Activated gamma-delta T cell treated with anti-CD3 and anti-CD28 coated beads, Interleukin-2, amount 50 U/mL, for 16 hours (primary cell): Measurements from ENCODE around the gene SLC25A4.
"Not testable (repeated sequence)": the region's sequence is repeated elsewhere in the genome, so short reads cannot be mapped to it uniquely, and the experiment has no call there.

Experiments used
- DNase-seq: peaks from one replicate; pipeline ENCODE4 v3.0.0-alpha.2; 2020; ENCODE audit warnings: low read depth

Gene SLC25A4

GRCh38 chr4:185142912-185143600 lies at the start of gene SLC25A4:
SLC25A4 (plus strand) TSS chr4:185143266; CDS start chr4:185143373, 107 bp downstream.
- peak; percentile 74 for DNase-seq

DNA sequence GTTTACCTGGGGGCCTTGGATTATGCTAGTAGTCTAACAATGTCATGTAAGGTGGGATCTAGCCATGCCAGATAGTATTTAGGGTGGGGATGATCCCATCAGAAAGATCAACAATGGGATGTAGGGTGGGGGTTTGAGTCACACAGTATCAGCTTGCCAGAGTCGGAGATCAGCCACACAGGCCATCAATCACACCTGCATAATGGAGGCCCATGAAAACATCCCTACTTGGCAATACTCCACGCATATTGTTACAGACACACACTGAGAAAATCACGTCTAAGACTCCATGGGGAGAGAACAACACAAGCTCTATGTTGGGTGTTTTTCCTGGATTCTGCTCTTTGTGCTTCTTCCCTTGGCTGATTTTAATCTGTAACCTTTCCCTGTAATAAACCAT lies 49.5 kb upstream of the SLC25A4 start:
- DNase-seq, result no peak

DNA sequence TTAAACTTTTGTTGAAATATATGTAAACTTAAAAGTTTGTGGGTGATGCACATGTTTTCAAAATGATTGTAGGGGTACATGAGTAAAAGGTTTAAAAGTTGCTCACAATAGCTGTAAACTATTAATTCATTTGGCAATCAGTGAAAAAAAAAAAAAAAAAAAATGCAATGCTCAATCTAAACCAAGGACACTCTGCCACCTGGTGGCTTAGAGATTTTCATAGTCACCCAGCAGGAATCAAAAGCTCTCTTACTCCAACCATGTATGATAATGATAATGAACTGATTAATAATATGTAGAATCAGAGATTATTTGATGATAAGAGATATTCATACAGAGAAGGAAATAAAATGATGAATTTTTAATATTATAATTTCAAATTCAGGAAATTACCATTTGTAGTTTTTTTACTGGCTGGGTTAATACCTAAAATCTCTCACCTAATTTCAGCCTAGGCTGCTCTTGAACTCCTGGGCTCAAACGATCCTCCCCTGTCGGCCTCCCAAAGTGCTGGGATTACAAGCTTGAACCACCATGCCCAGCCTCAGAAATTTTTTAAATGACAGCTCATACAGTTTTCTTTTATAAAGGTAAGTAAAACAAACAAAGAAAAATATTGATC lies 46.9 kb upstream of the SLC25A4 start:
- DNase-seq, result no peak

- no peak for DNase-seq
Observed at GRCh38 chr4:185098474-185098873, 44.6 kb upstream of the SLC25A4 start.

GRCh38 chr4:185099024-185099682 lies 43.9 kb upstream of the SLC25A4 start:
- no peak for DNase-seq

- no peak for DNase-seq
Observed at GRCh38 chr4:185099940-185100339, 43.1 kb upstream of the SLC25A4 start.

DNA sequence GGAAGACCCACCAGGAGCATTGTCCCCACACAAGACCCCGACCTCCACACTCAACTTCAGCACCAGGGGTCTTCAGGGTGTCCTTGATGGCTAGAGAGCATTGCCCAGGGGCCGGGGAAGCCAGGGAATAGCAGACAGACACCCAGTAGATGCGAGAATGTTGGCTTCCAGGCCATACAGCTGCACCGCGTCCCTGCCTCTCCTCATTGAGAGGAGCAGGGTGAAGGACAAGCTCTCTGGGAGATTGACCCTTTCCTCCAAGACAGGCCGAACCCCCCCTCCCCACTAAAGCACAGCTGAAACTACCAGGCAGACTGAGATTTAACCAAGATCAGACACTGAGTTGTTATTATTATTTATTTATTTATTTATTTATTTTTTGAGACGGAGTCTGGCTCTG lies 42.6 kb upstream of the SLC25A4 start:
- DNase-seq, result no peak

- DNase-seq, result no peak
Observed at GRCh38 chr4:185101354-185101890, 41.6 kb upstream of the SLC25A4 start.

DNA sequence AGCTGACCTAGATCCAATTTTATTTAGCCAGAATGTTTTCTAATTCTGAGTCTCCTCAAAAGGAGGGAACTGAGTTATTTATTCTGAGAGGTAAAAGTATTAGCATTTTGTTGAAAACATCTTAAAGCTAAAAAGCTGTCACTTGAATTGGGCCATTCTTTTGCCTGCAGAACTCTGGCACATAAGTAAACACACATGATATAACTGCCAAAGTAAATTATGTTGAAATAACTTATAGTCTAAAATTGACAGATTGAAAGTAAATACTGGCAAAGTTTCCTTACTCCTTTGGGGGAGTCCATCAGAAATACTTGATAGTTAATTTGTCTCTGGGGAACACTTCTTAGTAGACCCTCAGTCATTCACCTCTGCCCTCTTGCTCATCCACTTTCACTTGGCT lies 38.3 kb upstream of the SLC25A4 start:
- DNase-seq, result no peak

- no peak for DNase-seq
Observed at GRCh38 chr4:185106353-185106752, 36.7 kb upstream of the SLC25A4 start.

DNA sequence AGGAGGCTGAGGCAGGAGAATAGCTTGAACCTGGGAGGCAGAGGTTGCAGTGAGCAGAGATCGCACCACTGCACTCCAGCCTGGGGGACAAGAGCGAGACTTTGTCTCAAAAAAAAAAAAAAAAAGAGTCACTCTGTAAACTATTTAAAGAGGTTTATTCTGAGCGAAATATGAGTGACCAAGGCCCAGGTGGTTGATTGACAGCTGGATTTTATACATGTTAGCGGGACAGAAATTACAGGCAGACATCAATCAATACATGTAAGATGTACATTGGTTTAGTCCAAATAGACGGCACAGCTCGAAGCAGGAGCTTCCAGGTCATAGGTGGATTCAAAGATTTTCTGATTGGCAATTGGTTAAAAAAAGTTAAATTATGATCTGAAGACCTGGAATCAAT lies 35.5 kb upstream of the SLC25A4 start:
- DNase-seq, result not testable (repeated sequence)

GRCh38 chr4:185108185-185108584 lies 34.9 kb upstream of the SLC25A4 start:
- no peak for DNase-seq

GRCh38 chr4:185108669-185109068 lies 34.4 kb upstream of the SLC25A4 start:
- DNase-seq, result no peak

GRCh38 chr4:185109736-185110135 lies 33.3 kb upstream of the SLC25A4 start:
- no peak for DNase-seq

DNA sequence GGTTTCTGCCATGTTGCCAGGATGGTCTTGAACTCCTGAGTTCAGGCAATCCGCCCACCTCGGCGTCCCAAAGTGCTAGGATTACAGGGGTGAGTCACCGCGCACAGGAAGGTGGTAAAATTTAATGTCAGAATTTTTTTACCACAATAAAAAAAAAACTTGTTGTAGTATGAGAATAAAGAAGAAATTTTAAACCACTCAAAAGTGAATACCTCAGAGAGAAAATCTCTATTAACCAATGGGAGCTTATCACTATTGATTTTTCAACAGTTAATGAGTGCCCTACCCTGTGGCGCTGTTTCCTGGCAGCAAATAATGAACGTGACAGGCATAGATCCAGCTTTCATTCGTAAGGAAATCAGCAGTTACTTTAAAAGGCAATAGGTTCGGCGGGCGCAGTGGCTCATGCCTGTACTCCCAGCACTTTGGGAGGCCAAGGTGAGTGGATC lies 32.7 kb upstream of the SLC25A4 start:
- DNase-seq, result no peak

- DNase-seq, result no peak
Observed at GRCh38 chr4:185112104-185112503, 31.0 kb upstream of the SLC25A4 start.

DNA sequence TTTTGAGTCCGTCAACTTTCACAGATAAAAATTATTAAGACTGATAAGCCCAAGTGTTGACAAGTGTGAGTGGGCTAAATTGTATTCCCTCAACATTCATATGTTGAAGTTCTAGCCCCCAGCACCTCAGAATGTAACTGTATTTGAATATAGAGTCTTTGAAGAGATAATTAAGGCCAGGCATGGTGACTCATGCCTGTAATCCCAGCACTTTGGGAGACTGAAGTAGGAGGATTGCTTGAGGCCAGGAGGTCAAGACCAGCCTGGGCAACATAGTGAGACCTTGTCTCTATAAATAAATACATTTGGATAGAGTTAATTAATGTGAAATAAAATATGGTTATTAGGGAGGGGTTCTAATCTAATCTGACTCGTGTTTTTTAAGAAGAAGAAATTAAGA lies 29.7 kb upstream of the SLC25A4 start:
- DNase-seq, result no peak

- no peak for DNase-seq
Observed at GRCh38 chr4:185115827-185116232, 27.2 kb upstream of the SLC25A4 start.

GRCh38 chr4:185117300-185117934 lies 25.6 kb upstream of the SLC25A4 start:
- DNase-seq, result no peak

DNA sequence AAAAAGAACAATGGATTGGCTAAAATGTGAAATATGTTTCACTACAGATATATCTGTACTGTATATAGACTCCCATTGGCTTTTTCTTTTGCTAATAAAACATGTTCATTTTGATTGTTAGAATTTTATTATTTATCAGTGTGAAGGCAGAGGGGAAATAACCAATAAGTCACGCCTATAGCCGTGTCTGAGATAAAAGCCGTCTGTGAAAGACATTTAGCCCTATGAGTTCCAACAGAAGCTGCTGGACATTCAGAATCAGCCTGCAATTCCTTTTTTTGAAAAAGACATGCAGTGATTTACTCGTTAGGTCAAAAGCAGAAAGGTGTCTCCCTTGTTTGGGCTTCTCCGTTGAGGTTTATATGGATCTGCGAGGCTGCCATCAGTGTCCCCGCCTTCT lies 24.2 kb upstream of the SLC25A4 start:
- DNase-seq, result no peak

- DNase-seq, result not testable (repeated sequence)
Observed at GRCh38 chr4:185119467-185119866, 23.6 kb upstream of the SLC25A4 start.

GRCh38 chr4:185119927-185120630 lies 23.0 kb upstream of the SLC25A4 start:
- no peak for DNase-seq
